Osteoblast (primary cell): ENCODE data around the gene SPCS3. TPM values are rescaled to one million over a fixed set of nuclear protein-coding genes. Genes with fewer than 3 reads are reported as not detected.

Experiments used
- DNase-seq: peaks from one replicate; pipeline ENCODE4 v3.0.0; 2011; ENCODE audit warnings: low spot score, mixed read lengths; ENCODE audit not compliant: insufficient read length; ENCODE audit errors: missing footprints
- H2AFZ ChIP-seq: 2 replicates; pipeline ENCODE4 v1.6.0; 2011; ENCODE audit warnings: mild to moderate bottlenecking, low read length
- H3K27ac ChIP-seq: 2 replicates; pipeline ENCODE4 v1.5.1; 2011; ENCODE audit warnings: mild to moderate bottlenecking, low read depth, low read length, moderate library complexity
- H3K27me3 ChIP-seq: 2 replicates; pipeline ENCODE4 v1.6.0; 2012; ENCODE audit warnings: mild to moderate bottlenecking, control low read depth, inconsistent platforms, low read length, moderate library complexity; ENCODE audit not compliant: insufficient read depth
- H3K36me3 ChIP-seq: 2 replicates; pipeline ENCODE4 v1.5.1; 2011; ENCODE audit warnings: mild to moderate bottlenecking, low read length, control low read depth, moderate library complexity; ENCODE audit not compliant: insufficient read depth
- H3K4me1 ChIP-seq: 2 replicates; pipeline ENCODE4 v1.5.1; 2011; ENCODE audit warnings: mild to moderate bottlenecking, low read length, control low read depth, moderate library complexity; ENCODE audit not compliant: insufficient read depth
- H3K4me2 ChIP-seq: 2 replicates; pipeline ENCODE4 v1.6.0; 2011; ENCODE audit warnings: mild to moderate bottlenecking, low read length; ENCODE audit not compliant: insufficient read depth
- H3K4me3 ChIP-seq: fragments of 200-600 bp; sonication (generic); 3 replicates; pipeline ENCODE4 v1.5.1; 2012; ENCODE audit warnings: mild to moderate bottlenecking, low read length, inconsistent platforms; ENCODE audit not compliant: insufficient read depth
- H3K79me2 ChIP-seq: 2 replicates; pipeline ENCODE4 v1.6.0; 2012; ENCODE audit warnings: mild to moderate bottlenecking, low read length, control low read depth, inconsistent platforms; ENCODE audit not compliant: insufficient read depth
- H3K9me3 ChIP-seq: 2 replicates; pipeline ENCODE4 v1.5.1; 2011; ENCODE audit warnings: low read depth, low read length, control low read depth
- H4K20me1 ChIP-seq: 2 replicates; pipeline ENCODE4 v1.6.0; 2012; ENCODE audit warnings: mild to moderate bottlenecking, low read length, control low read depth; ENCODE audit not compliant: insufficient read depth
- total RNA-seq: library from RNA; depleted of rRNA; stranded (reverse); fragments of >200 nt; gene quantifications from 2 replicates; pipeline ENCODE4 v1.2.3, GENCODE V29; 2012
- TF ChIP-seq, protein P1 (sequence below): IDR thresholded peaks from 2 replicates; pipeline ENCODE4 v1.5.1; 2011; ENCODE audit warnings: mild to moderate bottlenecking, low read depth, low read length, moderate library complexity; ENCODE audit errors: extremely low read depth

Gene SPCS3
- 113 and 115 TPM in 2 replicates for total RNA-seq

DNA sequence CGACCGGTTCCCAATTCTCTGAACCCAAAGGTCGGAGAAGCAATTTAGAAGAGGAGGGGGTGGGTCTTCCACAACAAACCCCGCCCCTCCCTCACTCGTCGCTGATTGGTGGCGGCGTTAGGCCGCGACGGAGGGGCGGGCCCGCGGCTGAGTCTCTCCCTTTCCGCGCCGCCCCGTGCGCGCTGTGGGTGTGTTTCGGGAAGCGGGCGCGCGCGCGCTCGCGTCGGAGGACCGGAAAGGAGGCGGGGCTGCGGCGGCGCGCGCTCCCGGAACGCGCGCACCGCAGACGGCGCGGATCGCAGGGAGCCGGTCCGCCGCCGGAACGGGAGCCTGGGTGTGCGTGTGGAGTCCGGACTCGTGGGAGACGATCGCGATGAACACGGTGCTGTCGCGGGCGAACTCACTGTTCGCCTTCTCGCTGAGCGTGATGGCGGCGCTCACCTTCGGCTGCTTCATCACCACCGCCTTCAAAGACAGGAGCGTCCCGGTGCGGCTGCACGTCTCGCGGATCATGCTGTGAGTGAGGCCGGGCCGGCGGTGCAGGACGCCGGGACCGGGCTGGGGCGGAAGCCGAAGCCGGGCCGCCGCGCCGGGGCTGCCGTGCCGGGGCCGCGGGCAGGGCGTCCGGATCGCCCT lies at the start of gene SPCS3:
Gene SPCS3 (plus strand): TSS at position 263 of the 636 bp plus-strand sequence. CDS start 111 bp downstream, at position 374.
- Histone ChIP-seq H3K27ac (peak within 1 kb of the TSS; percentile 93), H3K27me3 (no peaks in the 10 kb centered on the region), H3K4me3 (peak within 1 kb of the TSS; percentile 91), H3K9me3 (no peaks in the 10 kb centered on the region), H3K4me2 (peak within 1 kb of the TSS; percentile 89), H4K20me1 (no peaks in the 10 kb centered on the region), H3K4me1 (peaks cover 16% of the 10 kb centered on the region), H3K79me2 (peaks cover 50% of the 10 kb centered on the region), H3K36me3 (peaks cover 2% of the 10 kb centered on the region), H2AFZ (peak within 1 kb of the TSS; percentile 95)
- TF ChIP-seq, protein P1, sequence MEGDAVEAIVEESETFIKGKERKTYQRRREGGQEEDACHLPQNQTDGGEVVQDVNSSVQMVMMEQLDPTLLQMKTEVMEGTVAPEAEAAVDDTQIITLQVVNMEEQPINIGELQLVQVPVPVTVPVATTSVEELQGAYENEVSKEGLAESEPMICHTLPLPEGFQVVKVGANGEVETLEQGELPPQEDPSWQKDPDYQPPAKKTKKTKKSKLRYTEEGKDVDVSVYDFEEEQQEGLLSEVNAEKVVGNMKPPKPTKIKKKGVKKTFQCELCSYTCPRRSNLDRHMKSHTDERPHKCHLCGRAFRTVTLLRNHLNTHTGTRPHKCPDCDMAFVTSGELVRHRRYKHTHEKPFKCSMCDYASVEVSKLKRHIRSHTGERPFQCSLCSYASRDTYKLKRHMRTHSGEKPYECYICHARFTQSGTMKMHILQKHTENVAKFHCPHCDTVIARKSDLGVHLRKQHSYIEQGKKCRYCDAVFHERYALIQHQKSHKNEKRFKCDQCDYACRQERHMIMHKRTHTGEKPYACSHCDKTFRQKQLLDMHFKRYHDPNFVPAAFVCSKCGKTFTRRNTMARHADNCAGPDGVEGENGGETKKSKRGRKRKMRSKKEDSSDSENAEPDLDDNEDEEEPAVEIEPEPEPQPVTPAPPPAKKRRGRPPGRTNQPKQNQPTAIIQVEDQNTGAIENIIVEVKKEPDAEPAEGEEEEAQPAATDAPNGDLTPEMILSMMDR: no peak
- peak; percentile 98 for DNase-seq

DNA sequence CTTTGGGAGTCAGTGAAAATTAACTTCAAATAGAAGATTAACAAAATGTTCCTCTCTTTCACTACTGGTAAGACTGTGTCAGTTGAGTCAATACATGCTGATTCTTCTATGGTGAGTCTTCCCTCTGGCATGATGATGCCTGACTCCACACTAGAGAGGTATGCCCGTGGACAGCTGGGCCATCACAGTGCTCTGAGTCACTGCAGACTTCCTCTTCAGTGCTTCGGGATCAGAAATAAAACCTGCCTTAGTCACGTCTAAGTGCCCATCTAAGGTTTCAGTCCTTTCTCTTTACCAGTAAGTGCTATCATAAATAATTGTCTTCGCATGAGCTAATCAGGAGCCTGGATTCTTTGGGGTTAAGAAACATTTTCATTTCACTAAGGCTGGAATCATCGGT lies 49.1 kb upstream of the SPCS3 start:
- peaks cover 36% of the 10 kb centered on the region for H3K4me1 ChIP-seq
- H3K27ac ChIP-seq: peak overlapping the region; percentile 90
- TF ChIP-seq, protein P1: no peak
- no peaks in the 10 kb centered on the region for H4K20me1 ChIP-seq
- DNase-seq: peak; percentile 94
- H3K4me3 ChIP-seq: peak overlapping the region; percentile 19
- no peak overlapping the region for H2AFZ ChIP-seq
- H3K27me3 ChIP-seq: no peaks in the 10 kb centered on the region
- H3K79me2 ChIP-seq: no peaks in the 10 kb centered on the region
- no peaks in the 10 kb centered on the region for H3K9me3 ChIP-seq
- no peaks in the 10 kb centered on the region for H3K36me3 ChIP-seq
- H3K4me2 ChIP-seq: peak overlapping the region; percentile 74

DNA sequence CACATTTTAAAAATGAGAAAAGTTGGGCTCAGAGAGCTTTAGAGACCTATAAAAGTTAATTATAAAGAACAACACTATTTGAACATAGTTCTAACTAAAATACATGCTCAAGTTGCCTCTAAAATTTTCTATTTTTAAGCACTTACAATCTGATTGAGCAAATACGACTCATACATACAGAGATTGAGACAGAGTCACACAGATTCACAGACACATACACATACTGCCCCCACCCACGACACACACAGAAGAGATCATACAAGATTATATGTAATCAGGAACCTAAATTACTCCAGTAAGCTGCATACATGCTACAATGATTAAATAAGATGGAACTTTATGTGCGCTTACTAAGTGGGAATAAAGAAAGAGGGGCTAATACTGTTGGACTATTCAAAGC lies 48.0 kb upstream of the SPCS3 start:
- H3K9me3 ChIP-seq: no peaks in the 10 kb centered on the region
- no peak for DNase-seq
- TF ChIP-seq, protein P1: no peak
- H3K27me3 ChIP-seq: no peaks in the 10 kb centered on the region
- H3K79me2 ChIP-seq: no peaks in the 10 kb centered on the region
- H3K36me3 ChIP-seq: no peaks in the 10 kb centered on the region
- no peak overlapping the region for H3K4me3 ChIP-seq
- H2AFZ ChIP-seq: peak overlapping the region; percentile 64
- peaks cover 36% of the 10 kb centered on the region for H3K4me1 ChIP-seq
- peak overlapping the region; percentile 74 for H3K4me2 ChIP-seq
- no peaks in the 10 kb centered on the region for H4K20me1 ChIP-seq
- H3K27ac ChIP-seq: peak overlapping the region; percentile 90

DNA sequence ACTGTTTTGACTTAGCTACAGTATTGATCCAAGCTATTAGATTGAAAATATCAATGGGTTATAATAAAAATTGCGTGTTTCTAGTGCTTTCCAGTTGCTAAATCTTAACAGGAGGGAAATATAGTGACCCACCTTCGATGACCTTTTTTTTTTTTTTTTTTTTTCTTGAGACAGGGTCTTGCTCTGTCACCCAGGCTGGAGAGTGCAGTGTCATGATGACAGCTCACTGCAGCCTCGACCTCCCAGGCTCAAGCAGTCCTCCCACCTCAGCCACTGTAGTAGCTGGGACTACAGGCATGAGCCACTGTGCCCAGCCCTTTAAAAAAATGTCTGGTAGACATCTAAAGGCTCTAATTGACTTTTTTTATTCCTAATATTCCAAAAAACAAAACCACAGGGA lies 47.0 kb upstream of the SPCS3 start:
- Histone ChIP-seq H3K4me2 (no peak overlapping the region), H4K20me1 (no peaks in the 10 kb centered on the region), H2AFZ (no peak overlapping the region), H3K36me3 (no peaks in the 10 kb centered on the region), H3K27ac (peak overlapping the region; percentile 56), H3K79me2 (no peaks in the 10 kb centered on the region), H3K9me3 (no peaks in the 10 kb centered on the region), H3K4me3 (no peak overlapping the region), H3K27me3 (no peaks in the 10 kb centered on the region), H3K4me1 (peaks cover 41% of the 10 kb centered on the region)
- no peak for DNase-seq
- TF ChIP-seq, protein P1: no peak
